Stimulated activated naive CD4-positive, alpha-beta T cell (primary cell): ENCODE measurements around the gene CNOT3.

ENCODE experiments used
- DNase-seq, 6 experiments: peaks; one replicate each; lab custom pipeline; 2025; lab: John Stamatoyannopoulos, UW

The CNOT3 gene

DNA sequence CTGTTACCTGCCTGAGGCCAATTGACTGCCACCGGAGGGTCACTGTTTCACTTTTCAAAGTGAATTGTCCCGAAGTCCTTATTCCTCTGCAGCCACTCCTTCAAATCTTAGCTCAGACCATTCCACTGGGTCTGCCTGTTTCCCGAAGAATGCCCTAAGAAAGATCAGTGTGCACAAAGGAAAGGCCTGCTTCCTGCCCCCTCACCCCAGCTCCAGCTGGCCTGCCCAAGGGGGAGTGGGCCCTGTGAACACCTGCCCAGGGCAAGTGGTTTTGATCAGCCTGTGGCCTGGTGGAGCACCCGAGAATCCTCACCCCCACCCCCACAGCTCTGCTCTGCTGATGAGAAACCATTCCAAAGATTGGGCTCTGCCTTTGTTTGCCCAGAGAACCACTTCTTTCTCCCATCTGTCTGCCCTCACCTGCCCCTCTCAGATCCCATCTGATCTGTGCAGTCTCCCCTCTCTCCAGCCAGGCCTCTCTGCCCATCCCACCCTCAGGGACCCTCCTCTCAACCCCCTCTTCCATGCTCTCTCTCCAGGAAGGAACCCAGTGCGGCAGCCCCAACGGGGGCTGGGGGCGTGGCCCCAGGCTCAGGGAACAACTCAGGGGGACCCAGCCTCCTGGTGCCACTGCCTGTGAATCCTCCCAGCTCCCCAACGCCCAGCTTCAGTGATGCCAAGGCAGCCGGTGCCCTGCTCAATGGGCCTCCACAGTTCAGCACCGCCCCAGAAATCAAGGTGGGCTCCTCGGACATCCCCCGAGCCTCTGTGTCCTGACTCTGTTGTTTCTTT lies 11.7 kb downstream of the CNOT3 start:
- DNase-seq, result no peak

DNA sequence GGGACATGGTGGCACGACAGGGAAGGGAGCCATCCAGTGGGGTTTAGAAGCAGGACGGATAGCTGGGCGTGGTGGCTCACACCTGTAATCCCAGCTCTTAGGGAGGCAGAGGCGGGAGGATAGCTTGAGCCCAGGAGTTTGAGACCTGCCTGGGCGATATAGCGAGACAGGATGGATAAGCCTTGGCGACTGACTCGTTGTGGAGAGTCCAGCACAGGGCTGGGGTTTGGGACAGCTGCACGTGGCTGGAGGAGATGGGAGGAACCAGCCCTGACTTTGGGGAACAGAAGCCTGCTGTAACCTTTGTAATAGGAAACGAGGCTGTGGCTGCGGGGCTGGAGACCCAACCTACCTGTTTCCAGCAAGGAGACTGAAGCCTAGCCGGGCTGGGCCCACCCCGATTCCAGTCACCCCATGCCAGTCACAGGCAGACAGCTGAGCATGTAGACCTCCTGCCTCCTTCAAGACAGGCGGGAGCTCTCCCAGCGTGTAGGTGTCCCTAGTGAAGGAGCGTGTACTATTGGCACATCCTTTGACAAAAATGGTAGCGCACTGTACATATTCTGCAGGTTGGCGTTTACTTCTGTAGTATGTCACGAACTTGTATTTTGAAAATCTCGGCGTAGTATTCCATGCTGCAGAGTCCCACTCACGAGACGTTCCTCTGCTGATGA lies 13.9 kb downstream of the CNOT3 start:
- DNase-seq, result no peak

DNA sequence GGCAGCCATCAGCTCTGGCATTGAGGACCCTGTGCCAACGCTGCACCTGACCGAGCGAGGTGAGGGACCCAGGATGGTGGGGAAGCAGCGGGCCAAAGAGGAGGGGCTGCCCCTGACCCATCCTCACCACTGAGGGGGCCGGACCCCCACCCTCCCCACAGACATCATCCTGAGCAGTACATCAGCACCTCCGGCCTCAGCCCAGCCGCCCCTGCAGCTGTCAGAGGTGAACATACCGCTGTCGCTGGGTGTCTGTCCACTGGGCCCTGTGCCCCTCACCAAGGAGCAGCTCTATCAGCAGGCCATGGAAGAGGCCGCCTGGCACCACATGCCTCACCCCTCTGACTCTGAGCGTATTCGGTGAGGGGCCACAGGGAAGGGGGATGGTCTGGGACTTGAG lies 14.7 kb downstream of the CNOT3 start:
- no peak for DNase-seq

DNA sequence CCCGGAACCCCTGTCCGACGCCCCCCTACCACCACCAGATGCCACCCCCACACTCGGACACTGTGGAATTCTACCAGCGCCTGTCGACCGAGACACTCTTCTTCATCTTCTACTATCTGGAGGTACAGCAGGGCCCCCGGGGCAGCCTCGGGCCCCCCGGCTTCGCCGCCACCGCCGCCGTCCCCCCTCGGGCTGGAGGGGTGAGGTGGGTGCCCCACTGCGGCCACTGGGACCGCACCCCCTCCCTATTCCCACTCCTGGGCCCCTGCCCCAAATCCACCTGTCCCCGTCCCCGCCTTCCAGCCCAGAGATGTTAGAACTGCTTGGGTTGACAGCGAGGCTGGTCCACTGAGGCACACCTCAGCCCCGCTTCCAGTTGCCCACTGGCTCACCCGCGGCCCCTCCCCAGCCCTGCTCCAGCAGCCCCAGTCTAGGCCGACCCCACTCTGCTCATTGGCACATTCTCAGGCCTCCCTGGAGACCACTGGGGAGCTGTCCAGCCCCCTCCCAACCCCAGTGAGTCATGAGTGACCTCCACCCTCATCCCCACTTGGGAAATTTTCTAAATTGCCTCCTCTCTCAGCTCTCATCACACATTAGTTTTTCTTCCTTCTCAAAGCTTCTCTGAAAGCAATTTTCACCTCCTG lies 15.4 kb downstream of the CNOT3 start:
- DNase-seq, result no peak

DNA sequence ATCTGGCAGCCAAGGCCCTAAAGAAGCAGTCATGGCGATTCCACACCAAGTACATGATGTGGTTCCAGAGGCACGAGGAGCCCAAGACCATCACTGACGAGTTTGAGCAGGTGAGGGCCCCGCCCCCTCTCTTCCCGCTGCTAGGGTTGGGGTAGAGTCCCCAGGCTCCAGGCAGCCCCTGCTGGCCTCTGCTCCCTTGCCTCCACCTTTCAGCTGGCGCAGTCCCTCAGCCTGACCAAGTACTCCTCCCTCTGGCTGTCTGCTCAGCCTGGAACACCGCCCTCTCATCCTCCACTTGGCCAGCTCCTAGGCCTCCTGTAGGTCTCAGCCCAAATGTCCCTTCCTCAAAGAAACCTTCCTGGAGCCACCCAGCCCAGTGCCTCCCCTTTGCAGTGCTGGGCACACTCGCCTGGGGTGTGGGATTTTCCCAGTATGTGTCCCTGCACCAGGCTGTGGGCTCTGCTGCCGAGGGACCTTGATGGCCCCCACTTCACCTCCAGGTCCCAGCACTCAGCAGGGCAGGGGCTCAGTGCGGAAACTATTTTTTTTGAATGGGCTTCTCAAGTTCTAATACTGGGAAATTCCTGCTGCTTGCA lies 16.3 kb downstream of the CNOT3 start:
- no peak for DNase-seq

DNA sequence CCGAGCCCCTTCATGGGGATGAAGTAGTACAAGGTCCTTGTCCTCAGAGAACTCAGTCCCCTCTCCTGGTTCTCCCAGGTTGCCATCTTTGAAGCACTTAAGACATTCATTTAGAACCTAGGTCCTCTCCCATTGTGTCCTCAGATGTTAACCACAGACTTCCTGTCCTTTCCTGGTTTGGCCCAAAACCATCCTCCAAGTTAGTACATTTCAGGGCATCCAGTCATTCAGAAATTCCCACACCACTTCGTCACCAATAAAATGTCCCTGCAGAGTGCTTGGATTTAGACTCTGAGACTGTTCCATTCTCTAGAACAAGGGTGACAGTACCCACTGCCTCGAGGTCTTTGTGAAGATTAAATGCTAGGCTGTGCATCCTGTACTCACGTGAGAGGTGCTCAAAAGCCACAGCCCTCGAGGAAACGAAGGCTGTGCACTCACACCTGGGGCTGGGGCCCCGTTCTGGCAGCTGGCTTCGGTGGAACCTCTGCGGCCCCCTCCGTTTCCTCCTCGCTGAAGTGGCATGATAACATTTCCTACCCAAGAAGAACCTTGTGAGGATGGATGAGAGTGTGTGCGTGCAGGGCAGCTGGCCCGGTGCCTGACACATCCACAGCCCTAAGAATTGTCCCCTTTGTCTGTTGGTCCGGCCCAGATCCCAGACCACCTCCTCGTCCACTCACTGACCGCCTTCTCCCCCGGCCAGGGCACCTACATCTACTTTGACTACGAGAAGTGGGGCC lies 17.2 kb downstream of the CNOT3 start:
- peak; percentile 13 to 74 (median 44) for DNase-seq

DNA sequence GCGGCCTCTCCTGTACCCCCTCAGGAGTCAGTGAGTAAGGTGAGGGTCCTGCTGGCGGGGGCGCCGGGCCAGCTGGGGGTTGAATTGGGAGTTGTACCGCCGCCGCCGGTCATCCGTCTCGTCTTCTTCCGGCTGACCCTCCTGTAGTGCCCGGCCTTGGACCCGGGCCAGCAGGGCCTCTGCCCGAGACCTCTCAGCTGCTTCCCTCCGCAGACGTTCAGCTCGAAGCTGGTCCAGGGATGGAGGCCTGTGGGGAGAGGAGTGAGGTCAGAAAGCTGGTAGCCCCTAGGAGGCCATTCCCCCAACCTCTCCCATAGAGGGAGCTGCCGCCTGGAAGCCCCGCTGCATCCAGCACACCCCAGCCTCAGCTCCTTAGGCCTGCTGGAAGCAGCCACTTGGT lies 18.1 kb downstream of the CNOT3 start:
- DNase-seq, result no peak

DNA sequence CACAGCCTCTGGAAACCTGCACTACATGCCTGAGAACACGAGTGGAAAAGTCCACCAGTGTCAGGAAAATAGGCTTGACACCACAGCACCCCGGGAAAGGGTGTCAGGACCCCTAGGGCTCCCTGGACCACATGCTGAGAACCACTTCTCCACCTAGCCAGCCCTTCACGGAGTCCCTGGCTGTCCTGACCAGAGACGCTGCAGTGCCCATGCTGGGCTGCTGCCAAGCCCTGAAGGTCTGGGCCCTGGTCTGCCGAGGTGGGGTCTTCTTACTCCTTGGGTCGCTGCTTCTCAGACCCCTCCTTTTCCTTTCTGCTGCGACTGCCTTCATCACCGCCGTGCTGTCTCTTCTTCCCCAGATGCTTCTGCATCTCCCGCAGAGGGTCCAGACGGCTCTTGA lies 18.9 kb downstream of the CNOT3 start:
- DNase-seq, result no peak

DNA sequence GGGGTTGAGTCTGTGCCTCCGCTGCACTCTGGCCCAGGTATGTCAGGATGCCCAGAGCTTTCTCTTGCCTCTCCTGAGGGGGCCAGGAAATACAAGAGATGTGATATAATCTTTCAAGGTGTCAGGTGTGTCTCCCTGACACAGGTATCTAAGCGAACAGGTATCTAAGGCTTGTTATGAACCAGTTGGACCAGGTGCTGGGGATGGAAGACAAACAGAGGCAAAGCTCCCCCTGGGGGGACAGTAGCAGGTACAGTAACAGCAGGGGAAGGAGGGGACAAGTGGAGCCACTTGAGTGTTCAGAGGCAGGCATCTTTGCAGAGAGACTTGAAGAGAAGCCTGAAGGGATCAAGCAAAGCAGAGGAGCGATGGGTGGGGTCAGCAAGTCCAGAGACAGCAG lies 19.4 kb downstream of the CNOT3 start:
- no peak for DNase-seq

DNA sequence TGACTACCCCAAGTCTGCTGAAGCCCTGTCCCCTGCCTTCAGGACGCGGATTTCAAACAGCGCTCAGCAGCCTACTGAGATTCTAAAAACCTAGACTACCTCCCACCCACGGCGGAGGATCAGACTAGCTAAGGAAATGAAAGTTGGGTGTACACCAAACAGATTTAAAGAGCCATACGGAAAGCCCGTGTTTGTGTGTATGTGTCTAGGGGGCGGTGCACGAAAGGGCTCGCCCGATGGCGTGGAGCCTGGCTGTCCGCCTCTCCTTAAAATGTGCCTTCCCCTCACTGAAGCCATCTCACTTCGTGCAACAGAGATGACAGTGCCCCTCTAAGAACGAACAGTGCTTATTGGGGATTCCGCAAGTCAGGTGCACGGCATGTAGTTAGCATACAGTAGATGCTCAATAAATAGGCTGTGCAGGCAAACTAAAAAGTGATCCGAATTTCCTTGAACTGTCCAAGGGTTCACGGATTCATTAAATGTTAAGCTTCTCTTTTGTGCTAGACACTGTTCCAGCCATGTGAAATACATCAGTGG lies 21.3 kb downstream of the CNOT3 start:
- DNase-seq, result peak in 2 of 6 experiments; percentile 19 to 24

DNA sequence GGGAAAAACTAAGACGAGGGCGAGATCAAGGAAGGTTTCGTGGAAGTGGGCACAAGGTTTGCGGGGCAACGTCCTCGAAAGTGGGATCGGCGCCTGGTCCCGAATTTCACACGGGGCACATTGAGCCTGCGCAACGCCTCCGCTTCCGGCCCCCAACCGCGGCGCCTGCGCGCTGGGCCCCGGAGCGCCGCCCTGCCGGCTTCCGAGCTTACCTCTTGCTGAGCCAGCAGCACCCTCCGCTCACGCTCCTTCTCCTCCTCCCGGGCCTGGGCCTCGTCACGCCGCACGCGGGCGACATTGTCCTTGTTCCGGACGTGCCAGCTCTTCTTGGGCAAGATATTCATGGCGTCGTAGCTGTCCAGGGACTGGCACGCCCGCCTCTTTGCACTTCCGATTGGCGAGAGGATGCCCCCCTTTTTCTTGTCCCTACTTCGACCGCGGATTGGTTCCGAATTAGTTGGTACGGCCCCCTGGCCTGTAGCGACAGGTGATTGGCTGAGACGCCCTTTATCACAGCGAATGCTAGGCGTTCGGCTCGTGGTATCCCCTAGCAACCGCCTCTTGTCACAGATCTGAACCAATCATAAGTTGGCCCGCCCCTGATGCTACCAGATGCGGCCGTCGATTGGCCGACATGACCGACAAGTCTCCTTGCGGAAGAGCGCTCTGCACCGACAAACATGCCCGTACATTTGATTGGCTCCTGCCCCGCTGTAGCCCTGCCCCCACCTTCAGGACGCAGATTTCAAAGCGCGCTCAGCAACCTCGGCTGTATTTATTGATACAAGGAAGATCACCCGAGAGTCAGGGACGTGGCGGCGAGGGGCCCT lies 22.0 kb downstream of the CNOT3 start, which contains the start of gene LENG1:
TSS of gene LENG1 (minus strand) at position 370 of the 830 bp plus-strand sequence. CDS start at position 344, 26 bp downstream.
- peak; percentile 96 to 99 (median 99) for DNase-seq

DNA sequence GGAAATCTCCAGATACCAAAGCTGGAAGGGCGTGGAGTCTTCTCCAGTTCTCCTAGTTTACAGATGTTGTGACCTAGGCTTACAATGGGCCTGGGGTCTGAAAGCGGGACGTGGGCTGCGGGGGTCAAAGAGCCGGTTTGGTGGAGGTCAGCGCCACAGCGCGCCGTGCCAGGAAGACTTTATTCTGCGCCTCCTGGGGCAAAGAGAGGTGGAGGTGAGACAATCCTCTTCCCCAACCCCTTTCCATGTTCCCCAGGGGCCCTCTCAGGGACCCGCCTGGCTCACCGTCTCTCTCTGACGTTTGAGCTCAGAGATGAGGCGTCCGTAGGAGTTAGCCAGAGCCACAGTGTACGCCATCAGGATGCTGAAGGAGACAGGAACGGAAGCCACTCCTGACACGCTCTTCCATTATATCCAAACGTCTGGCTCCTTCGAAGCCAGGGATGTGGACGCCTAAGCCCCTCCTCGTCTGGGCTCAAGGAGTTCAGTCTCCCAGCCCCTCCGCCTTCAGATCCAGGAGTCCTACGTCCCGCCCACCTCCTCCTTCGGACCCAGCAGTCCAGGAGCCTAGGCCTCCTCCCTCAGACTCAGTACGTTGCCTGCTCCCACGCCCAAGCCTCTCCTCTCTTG lies 22.7 kb downstream of the CNOT3 start:
- no peak for DNase-seq

DNA sequence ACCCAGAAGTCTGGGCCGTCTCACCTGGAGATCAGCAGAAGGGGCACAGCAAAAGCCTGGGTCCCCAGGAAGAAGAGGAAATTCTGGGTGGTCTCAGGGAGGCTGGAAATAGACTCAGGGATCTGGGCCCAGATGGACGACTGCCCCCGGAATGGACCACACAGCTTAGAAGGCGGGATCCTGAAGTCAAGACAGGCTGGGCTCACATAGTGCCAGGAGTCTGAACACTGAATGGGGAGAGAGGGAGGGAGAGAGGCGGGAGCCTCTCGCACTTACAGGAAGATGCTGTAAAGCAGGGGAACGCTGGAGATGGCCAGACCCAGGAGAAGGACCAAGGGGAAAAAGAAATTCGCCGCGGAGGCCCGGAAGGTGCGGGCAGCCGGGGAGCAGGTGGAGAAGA lies 23.3 kb downstream of the CNOT3 start:
- no peak for DNase-seq

DNA sequence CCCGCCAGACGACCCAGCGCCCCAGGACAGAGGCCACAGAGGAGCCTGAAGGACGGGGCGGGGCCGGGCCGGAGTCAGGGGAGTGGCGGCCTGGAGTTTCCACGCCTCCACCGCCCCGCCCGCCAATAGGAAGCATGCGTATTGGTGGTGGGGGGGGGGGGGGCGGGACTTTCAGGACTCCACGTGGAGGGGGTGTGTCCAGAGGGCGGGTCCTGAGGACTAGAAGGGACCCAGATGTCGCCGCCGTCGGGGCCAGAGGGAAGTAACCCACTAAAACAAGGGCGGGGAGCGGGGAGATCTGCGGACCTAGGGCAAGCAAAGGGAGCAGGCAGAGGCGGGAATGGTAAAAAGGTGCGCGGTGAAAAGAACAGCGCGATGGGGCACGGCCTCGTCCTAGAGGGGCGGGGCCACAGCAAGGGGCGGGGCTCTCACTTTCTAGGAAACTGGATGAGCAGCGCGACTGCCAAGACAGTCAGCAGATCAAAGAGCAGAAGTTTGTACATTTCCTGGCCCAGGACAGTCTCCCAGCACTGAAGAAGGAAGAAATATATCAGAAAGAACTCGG lies 24.8 kb downstream of the CNOT3 start:
- DNase-seq, result peak; percentile 72 to 93 (median 84)

DNA sequence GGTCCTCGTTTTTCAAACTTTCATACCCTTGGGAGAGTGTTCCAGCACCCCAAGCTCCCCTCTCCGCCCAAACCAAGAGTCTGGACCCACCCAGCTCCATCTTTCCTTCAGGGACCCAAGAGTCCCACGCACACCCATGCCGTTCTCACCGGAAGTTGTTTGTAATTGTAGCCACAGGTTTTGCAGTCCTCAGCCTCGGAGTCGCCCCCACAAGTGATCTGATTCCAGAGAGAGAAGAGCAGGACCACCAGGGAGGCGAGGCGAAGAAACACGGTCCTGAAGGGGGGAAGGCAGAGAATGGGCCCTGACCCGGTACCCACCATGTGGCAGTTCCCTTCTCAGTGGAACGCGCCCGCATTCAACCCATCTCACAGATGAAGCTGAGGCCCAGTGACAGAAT lies 25.3 kb downstream of the CNOT3 start:
- DNase-seq, result no peak

DNA sequence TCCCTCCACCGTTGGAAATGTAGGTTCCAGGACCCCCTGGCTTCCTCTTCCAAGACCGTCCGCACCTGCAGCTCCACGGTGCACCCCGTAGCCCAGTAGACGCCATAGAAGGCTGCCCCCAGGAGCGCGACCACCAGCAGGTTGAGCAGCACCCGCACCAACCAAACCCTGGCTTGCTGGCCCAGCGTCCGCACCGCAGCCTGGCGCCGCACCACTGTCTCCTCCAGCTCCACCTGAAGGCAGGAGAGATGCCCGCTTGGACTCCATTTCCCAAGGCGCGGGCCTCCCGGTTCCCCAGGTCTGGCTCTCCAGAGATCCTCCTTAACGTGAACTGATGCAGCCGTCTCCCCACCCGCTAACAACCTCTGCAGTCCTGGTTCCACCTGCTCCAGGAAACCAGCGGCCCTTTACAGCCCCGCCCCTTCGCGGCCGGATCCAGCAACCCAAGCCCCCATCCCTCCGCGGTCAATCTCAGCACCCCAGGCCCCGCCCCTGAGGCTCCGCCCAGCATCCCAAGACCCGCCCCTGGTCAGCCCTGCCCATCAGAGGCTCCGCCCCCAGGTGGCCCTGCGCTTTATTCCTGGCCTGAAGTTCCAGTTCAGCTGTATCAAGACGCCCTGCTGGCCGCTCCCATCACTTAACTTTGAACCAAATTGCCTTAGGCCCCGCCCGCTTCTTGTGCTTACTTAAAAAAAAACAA lies 27.0 kb downstream of the CNOT3 start:
- peak in 4 of 6 experiments; percentile 14 to 40 (median 21) for DNase-seq

DNA sequence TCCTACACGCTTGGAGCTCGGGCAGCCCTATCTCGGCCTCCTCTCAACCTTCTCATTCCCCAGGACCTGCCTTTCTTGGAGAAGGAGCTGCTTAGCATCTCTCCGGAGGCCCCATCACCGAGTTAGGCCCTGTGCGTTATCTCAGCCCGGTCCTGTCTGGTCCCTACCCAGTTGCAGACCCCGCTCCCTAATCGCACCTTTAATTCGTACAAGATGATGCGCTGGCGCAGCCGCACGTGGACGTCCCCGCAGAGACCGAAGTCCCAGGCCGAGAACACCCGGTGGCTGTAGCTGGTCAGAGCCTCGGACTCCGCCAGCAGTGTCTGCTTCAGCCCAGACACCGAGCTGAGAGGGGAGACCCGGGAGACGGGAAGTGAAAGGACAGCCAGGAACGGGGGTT lies 27.7 kb downstream of the CNOT3 start:
- no peak for DNase-seq

DNA sequence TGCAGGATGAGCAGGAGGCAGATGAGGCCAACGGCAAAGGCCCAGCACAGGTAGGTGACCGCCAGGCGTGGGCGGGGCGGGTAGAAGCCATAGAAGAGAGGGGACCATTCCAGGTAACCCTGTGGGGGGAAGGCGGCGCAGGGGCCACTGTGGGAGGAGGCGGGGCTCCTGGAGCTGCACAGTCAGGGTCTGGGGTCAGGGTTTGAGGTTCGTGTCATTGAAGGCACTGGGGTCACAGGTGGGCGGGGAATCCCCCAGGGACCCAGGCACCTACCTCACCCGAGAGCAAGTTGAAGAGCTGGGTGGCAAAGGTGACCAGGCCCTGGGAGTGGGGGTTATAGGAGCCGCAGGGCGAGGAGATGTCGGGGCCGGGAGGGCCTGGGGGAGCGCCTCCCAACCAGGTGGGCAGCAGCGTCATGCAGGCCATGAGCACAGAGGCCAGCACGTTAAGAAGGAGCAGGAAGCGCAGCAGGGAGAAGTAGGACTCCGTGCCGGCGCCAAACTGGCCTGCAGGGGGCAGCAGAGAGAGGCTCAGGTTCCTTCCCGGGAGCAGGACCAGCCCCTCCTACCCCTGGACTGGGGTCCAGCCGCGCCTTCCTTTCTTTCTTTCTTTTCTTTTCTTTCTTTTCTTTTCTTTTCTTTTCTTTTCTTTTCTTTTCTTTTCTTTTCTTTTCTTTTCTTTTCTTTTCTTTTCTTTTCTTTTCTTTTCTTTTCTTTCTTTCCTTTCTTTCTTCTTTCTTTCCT lies 30.8 kb downstream of the CNOT3 start:
- peak; percentile 56 to 87 (median 84) for DNase-seq
